GM06990 (cell line): ENCODE results near the gene AIRE.
A peak's percentile ranks its signal among the peaks of the same experiment; 100 is the strongest.

Experiments
- DNase-seq: peaks from one replicate; pipeline ENCODE4 v3.0.0-alpha.2; 2011; ENCODE audit not compliant: insufficient read length; ENCODE audit errors: extremely low read depth
- H3K27me3 ChIP-seq: replicated peaks from 2 replicates; pipeline ENCODE4 v1.6.0; 2011; ENCODE audit warnings: low read length; ENCODE audit not compliant: control insufficient read depth, insufficient read depth
- H3K36me3 ChIP-seq: 2 replicates; pipeline ENCODE4 v1.5.1; 2011; ENCODE audit warnings: low read length; ENCODE audit not compliant: control insufficient read depth, insufficient read depth
- H3K4me3 ChIP-seq: replicated peaks from 2 replicates; pipeline ENCODE4 v1.5.1; 2011; ENCODE audit warnings: low read depth, mild to moderate bottlenecking, control low read depth, low read length
- CTCF ChIP-seq: IDR thresholded peaks from 2 replicates; pipeline ENCODE4 v1.5.1; 2011; ENCODE audit warnings: low read length, control low read depth, mild to moderate bottlenecking, inconsistent platforms; ENCODE audit not compliant: insufficient read depth, poor library complexity, severe bottlenecking

AIRE gene

GRCh38 chr21:44267655-44268142 lies 18.0 kb upstream of the AIRE start:
- H3K27me3 ChIP-seq: no peaks in the 10 kb centered on the region; the same call in 1 of the 2 replicates
- peak; percentile 48 for TF ChIP-seq CTCF
- H3K36me3 ChIP-seq: no peaks in the 10 kb centered on the region
- H3K4me3 ChIP-seq: no peak overlapping the region
- DNase-seq: peak; percentile 55

- no peaks in the 10 kb centered on the region for H3K36me3 ChIP-seq
- TF ChIP-seq CTCF: no peak
- H3K27me3 ChIP-seq: no peaks in the 10 kb centered on the region; the same call in 1 of the 2 replicates
- DNase-seq: no peak
- no peak overlapping the region for H3K4me3 ChIP-seq
These were observed 16.6 kb upstream of the AIRE start for GRCh38 chr21:44269090-44269489.

- no peak overlapping the region for H3K4me3 ChIP-seq
- TF ChIP-seq CTCF: no peak
- H3K36me3 ChIP-seq: no peaks in the 10 kb centered on the region
- DNase-seq: no peak
- no peaks in the 10 kb centered on the region; the same call in 1 of the 2 replicates for H3K27me3 ChIP-seq
These were observed 14.0 kb upstream of the AIRE start for GRCh38 chr21:44271558-44272283.

DNA sequence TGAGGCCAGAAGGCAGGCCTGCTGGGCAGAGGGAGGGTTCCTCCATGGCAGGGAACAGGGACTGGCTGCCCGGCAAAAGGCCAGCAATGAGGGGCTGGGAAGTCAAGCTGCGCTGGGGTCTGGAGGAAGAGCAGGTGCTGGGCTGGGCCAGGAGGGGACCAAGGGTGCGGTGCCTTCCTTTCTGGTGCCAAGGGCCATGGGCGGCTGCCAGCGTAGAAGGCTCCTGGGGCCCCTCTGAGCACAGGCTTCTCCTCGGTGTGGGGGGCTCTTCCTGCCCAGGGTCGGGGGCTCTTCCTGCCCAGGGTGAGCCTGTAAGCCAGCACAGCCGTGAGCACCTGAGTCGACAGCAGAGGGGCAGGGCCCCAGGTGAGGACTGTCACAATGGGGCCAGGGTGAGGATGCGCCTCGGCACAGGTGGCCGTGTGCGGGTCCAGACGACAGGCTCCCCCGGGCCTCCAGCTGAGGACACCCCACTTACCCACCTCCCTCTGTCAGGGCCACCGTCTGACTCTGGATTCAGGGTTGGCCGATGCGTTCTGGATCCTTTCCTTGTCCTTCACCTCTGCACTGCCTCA lies 13.3 kb upstream of the AIRE start:
- no peaks in the 10 kb centered on the region; the same call in 1 of the 2 replicates for H3K27me3 ChIP-seq
- H3K36me3 ChIP-seq: no peaks in the 10 kb centered on the region
- H3K4me3 ChIP-seq: no peak overlapping the region
- no peak for DNase-seq
- TF ChIP-seq CTCF: no peak

DNA sequence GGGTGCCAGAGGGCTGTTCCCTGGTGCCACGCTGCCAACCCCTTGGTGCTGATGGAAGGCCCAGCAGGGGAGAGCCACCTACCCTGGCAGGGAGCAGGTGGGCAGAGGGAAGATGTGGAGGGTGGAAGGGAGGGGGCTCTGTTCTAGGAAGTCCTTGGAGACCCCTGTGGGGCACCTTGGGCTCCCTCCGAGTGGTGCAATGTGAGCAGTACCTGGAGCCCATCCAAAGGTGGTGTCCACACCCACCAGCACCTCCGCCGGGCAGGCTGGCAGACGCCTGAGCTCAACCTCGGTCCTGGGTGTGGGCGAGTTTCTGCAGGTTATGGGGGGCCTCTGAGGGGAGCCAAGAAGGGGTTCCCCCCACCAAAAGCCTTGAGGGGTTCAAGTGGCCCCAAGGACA lies 12.6 kb upstream of the AIRE start:
- no peaks in the 10 kb centered on the region; the same call in 1 of the 2 replicates for H3K27me3 ChIP-seq
- TF ChIP-seq CTCF: no peak
- no peak for DNase-seq
- H3K4me3 ChIP-seq: no peak overlapping the region
- H3K36me3 ChIP-seq: no peaks in the 10 kb centered on the region
